Skeletal muscle satellite cell (primary cell): ENCODE data around the gene QSOX1.

Experiments
- H3K27me3 ChIP-seq: 2 replicates; pipeline ENCODE4 v1.7.0; 2013; ENCODE audit warnings: low read length; ENCODE audit not compliant: control insufficient read depth, insufficient read depth
- H3K36me3 ChIP-seq: 2 replicates; pipeline ENCODE4 v1.7.0; 2013; ENCODE audit warnings: mild to moderate bottlenecking, control low read depth, low read length; ENCODE audit not compliant: insufficient read depth
- H3K4me1 ChIP-seq: 2 replicates; pipeline ENCODE4 v1.7.0; 2013; ENCODE audit warnings: low read length; ENCODE audit not compliant: control insufficient read depth, insufficient read depth
- H3K4me2 ChIP-seq: 2 replicates; pipeline ENCODE4 v1.7.0; 2013; ENCODE audit warnings: mild to moderate bottlenecking, low read length
- H3K4me3 ChIP-seq: 2 replicates; pipeline ENCODE4 v1.7.0; 2013; ENCODE audit warnings: low read length
- H3K9ac ChIP-seq: 2 replicates; pipeline ENCODE4 v1.7.0; 2013; ENCODE audit warnings: mild to moderate bottlenecking, low read depth, low read length, moderate library complexity
- H3K9me3 ChIP-seq: replicated peaks from 2 replicates; pipeline ENCODE4 v1.7.0; 2013; ENCODE audit warnings: mild to moderate bottlenecking, control low read depth, low read length

QSOX1 gene

GRCh38 chr1:180165096-180165495 lies 10.4 kb downstream of the QSOX1 start:
- Histone ChIP-seq H3K9ac (no peak overlapping the region), H3K4me2 (no peak overlapping the region), H3K9me3 (no peaks in the 10 kb centered on the region), H3K27me3 (no peaks in the 10 kb centered on the region), H3K4me3 (no peak overlapping the region), H3K4me1 (no peaks in the 10 kb centered on the region), H3K36me3 (peaks cover 29% of the 10 kb centered on the region)

GRCh38 chr1:180165509-180166435 lies 11.1 kb downstream of the QSOX1 start:
- H3K9ac ChIP-seq = no peak overlapping the region
- no peaks in the 10 kb centered on the region for H3K4me1 ChIP-seq
- H3K27me3 ChIP-seq = no peaks in the 10 kb centered on the region
- H3K36me3 ChIP-seq = peaks cover 32% of the 10 kb centered on the region
- H3K4me3 ChIP-seq = no peak overlapping the region
- H3K4me2 ChIP-seq = no peak overlapping the region
- no peaks in the 10 kb centered on the region for H3K9me3 ChIP-seq

- Histone ChIP-seq H3K27me3 (no peaks in the 10 kb centered on the region), H3K4me1 (no peaks in the 10 kb centered on the region), H3K4me2 (no peak overlapping the region), H3K36me3 (peaks cover 35% of the 10 kb centered on the region), H3K4me3 (no peak overlapping the region), H3K9ac (no peak overlapping the region), H3K9me3 (no peaks in the 10 kb centered on the region)
These were observed 11.7 kb downstream of the QSOX1 start for GRCh38 chr1:180166436-180166800.

DNA sequence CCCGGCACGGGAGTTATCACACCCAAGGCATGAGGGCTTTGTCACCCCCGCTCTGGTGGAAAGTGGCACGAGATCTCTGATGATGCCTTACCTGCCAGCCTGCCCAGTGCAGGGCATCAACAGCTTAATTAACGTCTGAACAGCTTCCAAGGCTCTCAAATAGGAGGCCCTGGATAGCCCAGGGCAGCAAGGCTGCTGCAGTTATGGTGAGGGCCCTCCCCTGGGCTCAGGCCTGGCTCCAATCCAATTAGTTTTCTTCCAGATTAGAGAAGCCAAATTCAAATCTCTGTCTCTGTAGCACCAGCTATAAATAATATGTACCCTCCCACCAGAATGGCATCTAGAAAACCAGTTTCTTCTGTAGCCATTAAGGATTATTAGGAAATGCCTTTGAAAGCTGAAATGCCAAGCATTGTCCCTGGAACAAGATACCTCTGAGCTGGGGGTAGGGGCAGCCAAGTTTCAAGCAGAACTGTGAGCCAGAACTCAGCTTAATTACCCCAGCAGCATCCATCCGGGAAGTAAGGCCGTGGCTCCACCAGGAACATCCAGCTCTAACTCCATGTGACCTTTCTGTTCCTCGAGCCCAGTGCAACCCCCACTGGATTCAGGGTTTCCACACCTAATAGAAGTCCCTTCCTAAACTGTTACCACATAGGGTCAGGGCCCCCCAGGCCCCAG lies 12.5 kb downstream of the QSOX1 start:
- H3K9me3 ChIP-seq = no peaks in the 10 kb centered on the region
- H3K9ac ChIP-seq = no peak overlapping the region
- H3K4me1 ChIP-seq = no peaks in the 10 kb centered on the region
- H3K4me3 ChIP-seq = no peak overlapping the region
- H3K4me2 ChIP-seq = no peak overlapping the region
- H3K36me3 ChIP-seq = peaks cover 35% of the 10 kb centered on the region
- no peaks in the 10 kb centered on the region for H3K27me3 ChIP-seq

- Histone ChIP-seq H3K9ac (no peak overlapping the region), H3K4me2 (no peak overlapping the region), H3K36me3 (peaks cover 35% of the 10 kb centered on the region), H3K4me1 (no peaks in the 10 kb centered on the region), H3K9me3 (no peaks in the 10 kb centered on the region), H3K27me3 (no peaks in the 10 kb centered on the region), H3K4me3 (no peak overlapping the region)
These were observed 13.2 kb downstream of the QSOX1 start for GRCh38 chr1:180167721-180168467.

DNA sequence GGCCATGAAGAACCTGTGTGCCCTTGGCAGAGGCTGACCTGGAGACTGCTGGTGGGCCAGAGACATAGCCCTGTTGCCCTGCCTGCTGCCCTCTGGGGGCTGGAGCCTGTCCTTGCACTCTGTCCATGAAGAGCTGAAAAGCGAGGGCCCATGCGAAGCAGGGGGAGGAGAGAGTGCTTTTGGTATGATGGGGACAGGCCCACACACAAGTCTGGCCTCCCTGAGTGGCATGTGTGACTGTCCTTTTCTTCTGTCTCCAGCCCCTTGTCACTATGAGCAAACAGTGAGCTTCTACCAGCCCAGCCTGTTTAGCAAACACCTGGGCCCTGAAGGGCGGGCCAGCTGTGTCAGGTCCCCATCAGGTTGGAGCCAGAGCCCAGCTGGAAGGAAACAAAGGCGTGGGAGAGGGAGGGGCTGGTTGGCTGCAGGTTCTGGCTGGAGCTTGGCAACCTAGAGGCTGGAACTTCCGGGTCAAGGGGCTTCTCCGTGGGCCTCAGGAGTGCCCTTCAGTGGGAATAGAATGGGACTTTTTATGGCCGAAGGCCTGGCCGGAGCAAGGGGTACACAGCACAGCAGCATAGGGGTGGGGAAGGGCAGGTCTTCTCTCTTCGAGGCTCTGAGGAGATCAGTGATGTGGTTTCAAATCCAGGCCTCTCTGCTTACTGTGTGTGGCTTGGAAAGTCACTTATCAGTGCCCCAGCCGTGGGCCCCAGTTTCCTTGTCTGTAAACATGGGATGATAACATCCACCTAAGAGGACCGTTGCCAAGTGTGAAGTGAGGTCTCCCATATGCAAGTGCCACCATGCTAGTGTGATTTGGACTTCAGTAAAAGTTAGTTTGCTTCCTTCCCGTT lies 14.3 kb downstream of the QSOX1 start:
- no peak overlapping the region for H3K9ac ChIP-seq
- H3K27me3 ChIP-seq = no peaks in the 10 kb centered on the region
- peaks cover 35% of the 10 kb centered on the region for H3K36me3 ChIP-seq
- peaks cover 7% of the 10 kb centered on the region for H3K4me1 ChIP-seq
- no peaks in the 10 kb centered on the region for H3K9me3 ChIP-seq
- no peak overlapping the region for H3K4me3 ChIP-seq
- no peak overlapping the region for H3K4me2 ChIP-seq

DNA sequence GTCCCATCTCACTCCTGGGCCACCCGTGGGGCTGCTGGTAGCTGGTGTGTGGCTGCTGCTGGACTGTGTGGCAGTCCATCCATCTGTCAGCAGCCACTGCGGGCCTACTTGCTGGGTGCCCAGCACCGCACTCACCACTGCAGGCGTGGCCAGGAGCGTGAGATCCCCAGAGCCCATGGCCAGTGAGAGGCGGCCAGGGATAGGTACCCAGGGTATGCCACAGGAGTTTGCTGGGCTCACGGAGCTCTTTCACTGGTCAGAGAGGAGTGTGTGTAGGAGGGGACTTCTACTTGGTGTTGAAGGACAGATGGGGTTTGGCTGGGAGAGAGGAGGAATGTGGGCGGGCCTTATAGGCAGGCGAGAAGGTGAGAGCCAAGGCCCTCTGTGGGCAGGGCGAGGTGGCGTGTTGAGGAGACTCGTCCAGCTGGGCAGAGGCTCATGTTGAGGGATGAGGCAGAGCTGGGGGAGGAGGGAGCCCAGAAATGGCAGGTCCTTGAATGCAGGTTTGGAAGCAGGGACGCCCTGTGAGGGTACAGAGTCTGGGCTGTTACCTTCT lies 15.0 kb downstream of the QSOX1 start:
- Histone ChIP-seq H3K27me3 (no peaks in the 10 kb centered on the region), H3K4me2 (no peak overlapping the region), H3K9ac (no peak overlapping the region), H3K36me3 (peaks cover 40% of the 10 kb centered on the region), H3K4me1 (peaks cover 11% of the 10 kb centered on the region), H3K9me3 (no peaks in the 10 kb centered on the region), H3K4me3 (no peak overlapping the region)

DNA sequence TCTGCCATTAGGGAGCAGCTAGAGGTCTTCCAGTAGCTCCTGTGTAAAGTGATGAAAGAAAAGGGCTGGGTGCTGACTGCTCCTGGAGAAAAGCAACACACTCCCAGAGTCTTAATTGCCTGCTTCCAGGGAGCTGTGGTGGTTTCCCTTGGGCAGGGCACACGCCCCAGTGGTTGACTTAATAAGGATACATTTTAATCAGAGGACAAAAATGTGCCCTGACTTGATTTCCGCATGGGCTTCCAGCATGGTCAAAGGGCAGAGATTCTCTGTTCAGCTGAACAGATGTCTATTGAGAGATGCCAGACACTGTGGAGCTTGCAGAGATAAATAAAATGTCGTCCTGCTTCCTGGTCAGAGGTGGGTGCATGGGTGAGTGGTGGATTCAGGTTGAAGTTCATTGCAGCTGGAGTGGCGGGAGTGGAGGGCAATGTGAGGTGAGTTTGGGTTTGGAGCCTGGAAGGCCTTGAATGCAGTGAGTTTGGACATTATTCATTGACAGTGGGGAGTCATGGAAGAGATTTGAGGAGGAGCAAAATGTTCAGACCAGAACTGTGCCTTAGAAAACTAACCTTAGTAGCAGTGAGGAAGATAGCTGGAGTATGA lies 16.0 kb downstream of the QSOX1 start:
- no peaks in the 10 kb centered on the region for H3K9me3 ChIP-seq
- peaks cover 41% of the 10 kb centered on the region for H3K36me3 ChIP-seq
- no peak overlapping the region for H3K9ac ChIP-seq
- H3K4me2 ChIP-seq = no peak overlapping the region
- H3K4me3 ChIP-seq = no peak overlapping the region
- peaks cover 11% of the 10 kb centered on the region for H3K4me1 ChIP-seq
- no peaks in the 10 kb centered on the region for H3K27me3 ChIP-seq

GRCh38 chr1:180171691-180172090 lies 17.0 kb downstream of the QSOX1 start:
- peaks cover 11% of the 10 kb centered on the region for H3K4me1 ChIP-seq
- H3K36me3 ChIP-seq = peaks cover 48% of the 10 kb centered on the region
- no peak overlapping the region for H3K4me2 ChIP-seq
- H3K9me3 ChIP-seq = no peaks in the 10 kb centered on the region
- H3K27me3 ChIP-seq = no peaks in the 10 kb centered on the region
- no peak overlapping the region for H3K9ac ChIP-seq
- no peak overlapping the region for H3K4me3 ChIP-seq

DNA sequence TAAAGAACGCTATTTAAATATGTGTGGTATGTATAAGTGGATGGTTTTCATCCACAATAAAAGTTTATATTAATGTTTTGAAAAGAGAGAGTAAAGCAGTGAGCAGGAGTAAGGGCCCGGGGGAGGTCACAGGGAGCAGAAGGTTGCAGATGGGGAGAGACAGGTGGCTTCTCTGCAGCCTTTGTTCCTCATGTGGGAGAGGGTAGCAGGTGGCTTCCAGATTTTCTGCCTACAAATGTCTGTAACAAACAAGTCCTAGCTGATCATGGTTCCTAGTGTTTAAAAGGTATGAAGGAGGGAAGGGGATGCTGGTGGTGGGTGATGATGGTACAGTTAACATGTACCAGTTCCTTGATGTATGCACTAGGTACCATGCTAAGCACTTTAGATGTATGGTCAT lies 18.8 kb downstream of the QSOX1 start:
- Histone ChIP-seq H3K9me3 (no peaks in the 10 kb centered on the region), H3K27me3 (no peaks in the 10 kb centered on the region), H3K4me3 (no peak overlapping the region), H3K9ac (no peak overlapping the region), H3K36me3 (peaks cover 34% of the 10 kb centered on the region), H3K4me2 (no peak overlapping the region), H3K4me1 (peaks cover 11% of the 10 kb centered on the region)
